ENCODE results near the gene SLC25A23.

The SLC25A23 gene

DNA sequence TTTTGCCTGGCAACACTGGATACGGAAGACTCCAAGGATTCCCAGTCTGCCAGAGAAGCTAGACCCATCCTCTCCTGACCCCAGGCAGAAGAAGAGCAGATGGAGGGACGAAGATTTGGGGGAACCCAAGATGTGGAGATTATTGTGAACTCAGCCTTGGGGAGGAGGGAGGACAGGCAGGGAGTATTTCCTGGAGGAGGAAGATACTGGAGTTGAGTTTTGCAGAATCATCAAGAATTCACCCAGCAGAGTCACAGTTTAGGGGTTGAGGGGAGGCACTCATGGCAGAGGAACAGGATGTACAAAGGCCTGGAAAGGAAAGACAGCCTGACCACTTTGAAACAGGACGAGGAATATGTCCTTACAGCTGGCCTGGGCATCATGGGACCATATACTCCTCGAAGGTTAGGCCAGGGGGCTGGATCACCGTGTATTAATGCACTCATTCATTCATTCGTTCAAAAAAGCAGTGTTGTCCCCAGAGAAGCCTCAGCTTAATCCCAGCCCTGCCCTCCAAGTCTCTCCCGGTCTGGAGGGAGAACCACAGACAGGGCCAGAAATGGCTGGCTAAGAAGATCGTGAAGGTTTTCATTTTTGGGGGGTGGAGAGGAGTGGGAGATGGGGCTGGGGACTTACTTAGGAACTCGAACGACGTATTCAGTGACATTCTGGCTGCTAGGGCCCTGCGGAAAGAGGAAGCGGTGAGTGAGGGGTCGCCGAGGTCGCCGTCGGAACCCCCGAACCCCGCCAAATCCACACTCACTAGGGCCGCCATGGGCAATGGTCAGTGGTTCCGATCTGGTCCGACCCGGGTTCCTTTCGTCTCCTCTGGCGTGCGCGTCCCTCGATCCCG, 67.1 kb downstream of the SLC25A23 start:
- H3K4me1 ChIP-seq = peaks cover 6% of the 10 kb centered on the region; the same call in 1 of the 2 replicates
- H3K27me3 ChIP-seq = no peaks in the 10 kb centered on the region
- peaks cover 27% of the 10 kb centered on the region for H3K36me3 ChIP-seq
- H3K9me3 ChIP-seq = no peaks in the 10 kb centered on the region
- no peak for DNase-seq
- peak overlapping the region; percentile 92 for H3K4me3 ChIP-seq (ENCODE audit: low read depth, low read length)
- TF ChIP-seq, protein P1, sequence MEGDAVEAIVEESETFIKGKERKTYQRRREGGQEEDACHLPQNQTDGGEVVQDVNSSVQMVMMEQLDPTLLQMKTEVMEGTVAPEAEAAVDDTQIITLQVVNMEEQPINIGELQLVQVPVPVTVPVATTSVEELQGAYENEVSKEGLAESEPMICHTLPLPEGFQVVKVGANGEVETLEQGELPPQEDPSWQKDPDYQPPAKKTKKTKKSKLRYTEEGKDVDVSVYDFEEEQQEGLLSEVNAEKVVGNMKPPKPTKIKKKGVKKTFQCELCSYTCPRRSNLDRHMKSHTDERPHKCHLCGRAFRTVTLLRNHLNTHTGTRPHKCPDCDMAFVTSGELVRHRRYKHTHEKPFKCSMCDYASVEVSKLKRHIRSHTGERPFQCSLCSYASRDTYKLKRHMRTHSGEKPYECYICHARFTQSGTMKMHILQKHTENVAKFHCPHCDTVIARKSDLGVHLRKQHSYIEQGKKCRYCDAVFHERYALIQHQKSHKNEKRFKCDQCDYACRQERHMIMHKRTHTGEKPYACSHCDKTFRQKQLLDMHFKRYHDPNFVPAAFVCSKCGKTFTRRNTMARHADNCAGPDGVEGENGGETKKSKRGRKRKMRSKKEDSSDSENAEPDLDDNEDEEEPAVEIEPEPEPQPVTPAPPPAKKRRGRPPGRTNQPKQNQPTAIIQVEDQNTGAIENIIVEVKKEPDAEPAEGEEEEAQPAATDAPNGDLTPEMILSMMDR (IDR thresholded peaks at IDR 0.05; ENCODE audit: low read depth, low read length) = no peak
